Gastroesophageal sphincter (tissue), 3 donors: Measurements from ENCODE around the gene TPSD1.

Experiments
- CTCF ChIP-seq, 4 experiments: fragments of 200-600 bp in 2 of 4; fragments of 450-650 bp in 2 of 4; sonication (generic) in 1 of 4; IDR thresholded peaks; one replicate each; pipeline ENCODE4 v1.5.1; 2017 to 2019; ENCODE audit warnings: antibody characterized with exemption in 4 of 4, mild to moderate bottlenecking in 2 of 4, moderate library complexity in 2 of 4
- POLR2A ChIP-seq, 2 donors: fragments of 450-650 bp; IDR thresholded peaks; one replicate each; pipeline ENCODE4 v1.6.1; 2017; ENCODE audit warnings: antibody characterized with exemption in 2 of 2, mild to moderate bottlenecking in 2 of 2, moderate library complexity in 1 of 2
- POLR2AphosphoS5 ChIP-seq: sonication (generic); formaldehyde crosslinking; IDR thresholded peaks from one replicate; pipeline ENCODE4 v1.6.1; 2017; ENCODE audit warnings: antibody characterized with exemption

GRCh38 chr16:1264345-1265089 is 8.6 kb downstream of the TPSD1 start:
- no peak for TF ChIP-seq CTCF (IDR thresholded peaks at IDR 0.05)
- TF ChIP-seq POLR2A (IDR thresholded peaks at IDR 0.05) = no peak
- TF ChIP-seq POLR2AphosphoS5 = no peak
